GM10266 (cell line): ENCODE measurements around the gene UBE2E3.

Source experiments
- DNase-seq: peaks from one replicate; pipeline ENCODE4 v3.0.0; 2012; ENCODE audit errors: extremely low spot score
- TF ChIP-seq, protein P1 (sequence below): IDR thresholded peaks from 2 replicates; pipeline ENCODE4 v1.5.1; 2012; ENCODE audit warnings: mild to moderate bottlenecking, low read depth; ENCODE audit not compliant: control insufficient read depth, insufficient read depth; ENCODE audit errors: missing control alignments

UBE2E3 gene

DNA sequence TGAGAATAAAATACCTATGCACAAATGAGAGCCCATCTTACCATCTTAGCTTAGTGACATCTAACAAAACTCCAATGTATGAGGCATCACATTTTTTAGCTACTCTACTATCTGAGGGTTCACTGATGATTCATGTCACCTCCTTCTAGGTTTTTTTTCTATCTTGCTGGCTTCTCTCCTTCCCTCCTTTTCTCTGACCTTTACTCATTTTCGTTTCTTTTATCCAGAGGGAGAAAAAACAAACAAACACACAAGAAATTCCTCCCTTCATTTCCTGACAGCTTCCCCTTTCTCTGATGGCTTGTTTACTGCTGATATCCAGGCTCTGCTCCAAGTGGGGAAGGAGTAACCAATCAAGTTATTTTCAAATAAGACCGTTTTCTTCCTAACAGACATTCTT lies 115.1 kb downstream of the UBE2E3 start:
- TF ChIP-seq, protein P1, sequence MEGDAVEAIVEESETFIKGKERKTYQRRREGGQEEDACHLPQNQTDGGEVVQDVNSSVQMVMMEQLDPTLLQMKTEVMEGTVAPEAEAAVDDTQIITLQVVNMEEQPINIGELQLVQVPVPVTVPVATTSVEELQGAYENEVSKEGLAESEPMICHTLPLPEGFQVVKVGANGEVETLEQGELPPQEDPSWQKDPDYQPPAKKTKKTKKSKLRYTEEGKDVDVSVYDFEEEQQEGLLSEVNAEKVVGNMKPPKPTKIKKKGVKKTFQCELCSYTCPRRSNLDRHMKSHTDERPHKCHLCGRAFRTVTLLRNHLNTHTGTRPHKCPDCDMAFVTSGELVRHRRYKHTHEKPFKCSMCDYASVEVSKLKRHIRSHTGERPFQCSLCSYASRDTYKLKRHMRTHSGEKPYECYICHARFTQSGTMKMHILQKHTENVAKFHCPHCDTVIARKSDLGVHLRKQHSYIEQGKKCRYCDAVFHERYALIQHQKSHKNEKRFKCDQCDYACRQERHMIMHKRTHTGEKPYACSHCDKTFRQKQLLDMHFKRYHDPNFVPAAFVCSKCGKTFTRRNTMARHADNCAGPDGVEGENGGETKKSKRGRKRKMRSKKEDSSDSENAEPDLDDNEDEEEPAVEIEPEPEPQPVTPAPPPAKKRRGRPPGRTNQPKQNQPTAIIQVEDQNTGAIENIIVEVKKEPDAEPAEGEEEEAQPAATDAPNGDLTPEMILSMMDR = no peak
- no peak for DNase-seq

DNA sequence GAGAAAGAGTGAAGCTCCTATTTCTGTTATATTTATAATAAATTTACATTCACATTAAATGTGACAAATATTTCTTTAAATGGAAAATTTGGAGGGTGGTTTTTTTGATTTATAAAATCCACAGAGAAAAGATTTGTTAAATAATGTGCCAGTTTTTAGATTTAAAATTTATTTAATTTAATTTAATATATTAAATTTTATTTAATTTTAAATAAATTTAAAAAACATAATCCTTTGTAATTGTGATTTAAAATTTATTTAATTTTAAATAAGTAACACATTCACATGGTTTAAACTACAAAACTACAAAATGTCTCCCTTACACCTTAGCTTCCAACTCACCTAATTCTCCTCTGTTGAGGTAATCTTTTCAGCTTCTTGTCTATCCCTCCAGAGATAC lies 123.3 kb downstream of the UBE2E3 start:
- DNase-seq = no peak
- TF ChIP-seq, protein P1 = no peak

DNA sequence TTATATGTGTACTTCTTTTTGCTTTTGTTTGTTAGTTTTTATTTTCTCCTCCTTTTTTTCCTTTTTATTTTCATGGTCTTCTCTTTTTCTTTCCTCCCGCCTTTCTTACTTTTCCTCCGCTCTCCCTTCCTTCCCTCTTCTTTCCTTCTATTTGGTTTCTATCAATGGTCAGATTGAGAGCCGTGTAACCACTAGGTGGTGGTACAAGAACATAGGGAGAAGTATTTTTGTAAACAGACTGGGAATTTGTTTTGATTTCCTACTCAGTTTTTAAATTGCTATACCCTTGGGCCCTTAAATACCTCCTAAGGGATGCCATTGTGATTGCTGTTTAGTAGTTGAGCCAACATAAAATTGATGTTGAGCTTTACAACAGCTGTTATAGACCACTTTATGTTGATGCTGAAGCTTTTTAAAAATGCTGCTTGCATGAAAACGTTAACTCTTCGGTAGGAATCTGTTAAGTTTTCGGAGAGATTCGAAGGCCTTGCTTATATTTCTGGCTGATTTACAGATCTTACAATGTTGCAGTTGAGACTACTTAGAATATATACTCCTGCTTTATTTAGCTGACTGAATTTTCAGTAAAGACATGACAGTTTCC lies 124.2 kb downstream of the UBE2E3 start:
- peak; percentile 9 for DNase-seq
- TF ChIP-seq, protein P1 = peak; percentile 72

DNA sequence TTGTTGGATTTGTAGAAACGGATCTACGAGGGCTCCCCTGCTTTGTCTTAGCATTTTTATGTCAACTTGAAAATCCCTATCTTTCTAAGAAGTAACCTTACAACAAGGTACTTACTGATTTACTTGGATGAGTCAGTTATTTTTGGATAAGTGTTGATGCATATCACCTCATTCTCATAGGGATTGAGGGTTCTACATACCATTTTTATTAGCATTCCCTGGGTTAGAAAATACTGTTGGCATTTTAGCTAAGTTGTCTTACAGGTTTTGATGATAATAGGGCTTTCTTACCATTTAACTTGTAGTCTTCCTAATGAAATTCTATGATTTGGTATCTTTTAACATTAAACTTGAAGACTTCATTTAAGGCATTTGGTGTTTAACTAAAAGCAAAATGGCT lies 125.2 kb downstream of the UBE2E3 start:
- TF ChIP-seq, protein P1 = no peak
- no peak for DNase-seq

DNA sequence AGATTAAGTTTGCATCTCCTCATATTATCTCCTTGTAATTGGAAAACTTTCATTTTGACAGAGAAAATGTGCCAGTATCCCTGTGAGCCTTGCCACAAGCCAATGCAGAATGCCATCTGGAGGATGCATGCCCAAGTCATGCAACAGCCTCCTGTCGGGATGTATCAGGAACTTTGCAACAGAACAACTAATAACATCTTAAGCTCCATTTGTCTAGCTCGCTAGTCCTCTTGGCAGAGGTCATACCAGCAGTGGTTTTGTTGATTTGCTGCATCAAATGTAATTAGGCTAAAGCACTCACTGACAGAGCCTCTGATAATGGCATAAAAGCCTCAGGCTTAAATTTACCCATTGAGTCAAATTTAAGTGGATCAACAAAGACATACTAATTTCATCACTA lies 125.8 kb downstream of the UBE2E3 start:
- TF ChIP-seq, protein P1 = no peak
- no peak for DNase-seq

DNA sequence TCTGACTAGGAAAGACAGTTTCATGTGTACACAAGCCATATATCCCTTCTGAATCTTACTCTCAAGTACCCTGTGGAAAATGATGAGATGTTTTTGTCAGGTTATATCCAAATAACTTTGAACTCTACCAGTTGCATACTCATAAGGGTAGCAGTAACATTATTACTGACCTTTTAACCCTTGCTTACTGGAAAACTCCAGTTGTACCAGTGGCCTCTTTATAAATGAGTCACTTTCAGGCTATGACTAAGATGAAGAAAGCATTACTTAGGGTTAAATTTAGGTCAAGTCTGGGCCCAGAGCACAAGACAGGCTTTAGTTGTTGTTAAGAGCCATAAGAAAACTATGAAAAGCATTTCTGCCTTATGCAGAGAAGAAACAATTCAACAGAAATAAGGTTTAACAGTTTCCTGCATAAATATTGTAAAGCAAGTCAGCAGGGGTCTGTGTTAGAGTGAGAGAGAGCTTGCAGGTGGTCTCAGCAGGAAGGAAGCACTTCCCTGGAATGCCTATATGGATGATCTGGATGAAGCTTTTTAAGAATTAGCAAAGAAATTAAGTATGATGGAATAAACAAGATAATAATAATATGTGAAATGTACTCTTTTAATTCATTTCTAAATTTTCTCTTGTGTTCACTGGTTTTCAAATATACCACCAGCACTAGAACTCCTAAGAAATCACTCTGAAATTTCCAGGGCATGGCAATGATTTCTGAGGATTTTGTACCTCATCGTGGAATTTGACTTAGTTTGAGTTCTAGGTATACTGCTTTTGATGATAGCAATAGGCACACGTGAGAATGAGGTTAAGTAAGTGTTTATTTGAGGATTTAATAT lies 126.6 kb downstream of the UBE2E3 start:
- TF ChIP-seq, protein P1 = no peak
- DNase-seq = peak; percentile 59

DNA sequence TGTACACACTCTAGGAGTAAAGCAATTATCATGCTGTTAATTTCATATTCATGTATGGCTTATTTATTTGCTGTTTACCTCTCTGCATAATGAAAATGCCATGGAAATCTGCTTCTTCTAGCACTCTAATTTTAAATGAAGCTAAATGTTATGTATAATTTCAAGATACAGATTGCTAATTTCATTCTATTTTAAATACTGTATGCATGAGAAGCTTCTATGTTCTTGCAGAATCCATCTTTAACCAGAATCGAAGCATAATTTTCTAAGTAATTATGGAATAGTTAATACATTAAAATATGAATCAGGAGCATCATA lies 127.2 kb downstream of the UBE2E3 start:
- TF ChIP-seq, protein P1 = no peak
- DNase-seq = no peak
